Vagina (tissue), 2 donors: ENCODE data around the gene TEX54.

Experiments used
- POLR2A ChIP-seq, 2 donors: fragments of 450-650 bp; IDR thresholded peaks; one replicate each; pipeline ENCODE4 v1.6.1; 2017; ENCODE audit warnings: antibody characterized with exemption in 2 of 2, mild to moderate bottlenecking in 2 of 2, moderate library complexity in 2 of 2
- POLR2AphosphoS5 ChIP-seq, 2 donors: sonication (generic); formaldehyde crosslinking; IDR thresholded peaks; one replicate each; pipeline ENCODE4 v1.9.0; 2017; ENCODE audit warnings: antibody characterized with exemption in 2 of 2, mild to moderate bottlenecking in 2 of 2, low read depth in 1 of 2; ENCODE audit not compliant: insufficient read depth in 1 of 2
- TF ChIP-seq, protein P1 (sequence below), 3 experiments: fragments of 450-650 bp in 2 of 3; fragments of 200-600 bp in 1 of 3; sonication (generic) in 1 of 3; IDR thresholded peaks; one replicate each; pipeline ENCODE4 v1.5.1; 2017 to 2019; ENCODE audit warnings: antibody characterized with exemption in 3 of 3, mild to moderate bottlenecking in 2 of 3, moderate library complexity in 2 of 3

DNA sequence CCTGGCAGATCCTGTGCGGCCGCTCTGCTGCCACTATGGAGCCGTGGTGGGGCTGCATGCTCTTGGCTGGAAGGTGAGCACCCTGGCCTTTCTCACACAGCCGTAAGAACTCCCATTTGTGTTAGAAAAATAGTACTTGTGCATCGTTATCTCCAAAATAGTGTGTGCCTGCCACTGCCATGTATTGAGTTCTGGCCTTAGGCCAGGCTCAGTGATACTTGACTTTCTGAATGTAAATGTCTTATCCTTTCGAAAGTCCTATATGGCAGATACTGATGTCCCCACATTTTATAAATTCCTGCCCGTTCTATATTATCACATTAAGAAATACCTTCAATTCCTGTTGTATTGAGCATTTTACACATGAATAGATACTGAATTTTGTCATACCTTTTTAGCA lies 49.9 kb downstream of the TEX54 start:
- TF ChIP-seq, protein P1, sequence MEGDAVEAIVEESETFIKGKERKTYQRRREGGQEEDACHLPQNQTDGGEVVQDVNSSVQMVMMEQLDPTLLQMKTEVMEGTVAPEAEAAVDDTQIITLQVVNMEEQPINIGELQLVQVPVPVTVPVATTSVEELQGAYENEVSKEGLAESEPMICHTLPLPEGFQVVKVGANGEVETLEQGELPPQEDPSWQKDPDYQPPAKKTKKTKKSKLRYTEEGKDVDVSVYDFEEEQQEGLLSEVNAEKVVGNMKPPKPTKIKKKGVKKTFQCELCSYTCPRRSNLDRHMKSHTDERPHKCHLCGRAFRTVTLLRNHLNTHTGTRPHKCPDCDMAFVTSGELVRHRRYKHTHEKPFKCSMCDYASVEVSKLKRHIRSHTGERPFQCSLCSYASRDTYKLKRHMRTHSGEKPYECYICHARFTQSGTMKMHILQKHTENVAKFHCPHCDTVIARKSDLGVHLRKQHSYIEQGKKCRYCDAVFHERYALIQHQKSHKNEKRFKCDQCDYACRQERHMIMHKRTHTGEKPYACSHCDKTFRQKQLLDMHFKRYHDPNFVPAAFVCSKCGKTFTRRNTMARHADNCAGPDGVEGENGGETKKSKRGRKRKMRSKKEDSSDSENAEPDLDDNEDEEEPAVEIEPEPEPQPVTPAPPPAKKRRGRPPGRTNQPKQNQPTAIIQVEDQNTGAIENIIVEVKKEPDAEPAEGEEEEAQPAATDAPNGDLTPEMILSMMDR (IDR thresholded peaks at IDR 0.05) = no peak
- TF ChIP-seq POLR2A (IDR thresholded peaks at IDR 0.05) = no peak
- TF ChIP-seq POLR2AphosphoS5 (IDR thresholded peaks at IDR 0.05; ENCODE audit: insufficient read depth in 1 of 2, low read depth in 1 of 2) = no peak
